K562 (cell line): ENCODE data around the gene ZCCHC14. TPM values are rescaled to one million over a fixed set of nuclear protein-coding genes. Genes with fewer than 3 reads are reported as not detected.

Source experiments
- ATAC-seq: fragments of 200-7000 bp; cut with Tn5 transposase; 3 replicates; pipeline ENCODE4 v1.9.1; 2020; ENCODE audit warnings: moderate library complexity
- BruUV-seq: library from RNA; stranded (reverse); fragments of 400-500 nt; replicated peaks from 2 replicates; lab custom pipeline; 2021; lab: Mats Ljungman, UMichigan
- CTCF ChIA-PET: fragments of 300-600 bp; formaldehyde crosslinking; extraction: SDS; loops from one replicate; lab custom pipeline; 2021; ENCODE audit warnings: low intra/inter-chr PET ratio; lab: Yijun Ruan, JAX
- POLR2A ChIA-PET: fragments of 300-600, 350-650 bp; sonication (Branson Sonifier 250); formaldehyde crosslinking; extraction: SDS; loops from one replicate; lab custom pipeline; 2021; ENCODE audit warnings: antibody characterized with exemption, inconsistent platforms; lab: Yijun Ruan, JAX
- DNase-seq, 4 experiments: peaks; one replicate each; pipeline versions ENCODE4 v3.0.0 to v3.0.0-alpha.2; 2011 to 2018; ENCODE audit warnings: low spot score in 3 of 4, mixed read lengths in 3 of 4; ENCODE audit errors: extremely low read depth in 1 of 4
- FAIRE-seq: peaks from 2 replicates; lab custom pipeline; 2011; peaks lifted over from hg19 to GRCh38; lab: Jason Lieb, UNC
- H2AFZ ChIP-seq: 2 replicates; pipeline ENCODE4 v1.6.0; 2011; ENCODE audit warnings: low read depth, low read length, control low read depth, inconsistent platforms
- H3K27ac ChIP-seq: fragments of 200-600 bp; 3 replicates; pipeline ENCODE4 v1.8.0; 2011; ENCODE audit warnings: low read depth, mild to moderate bottlenecking, control low read depth, inconsistent platforms, low read length, moderate library complexity, mixed read lengths; ENCODE audit errors: extremely low read depth
- H3K27me3 ChIP-seq, 2 experiments: fragments of 300-600 bp in 1 of 2; 2 replicates in 1 of 2; 3 replicates in 1 of 2; pipeline versions ENCODE4 v1.6.0 to v1.8.0; 2011; ENCODE audit warnings: inconsistent platforms in 2 of 2, low read length in 2 of 2, mild to moderate bottlenecking in 1 of 2, mixed read lengths in 1 of 2, moderate library complexity in 1 of 2; ENCODE audit not compliant: control insufficient read depth in 2 of 2, insufficient read depth in 2 of 2
- H3K36me3 ChIP-seq: fragments of 300-600 bp; 3 replicates; pipeline ENCODE4 v1.8.0; 2011; ENCODE audit warnings: mild to moderate bottlenecking, low read length, inconsistent platforms; ENCODE audit not compliant: control insufficient read depth, insufficient read depth
- H3K4me1 ChIP-seq, 2 experiments: fragments of 200-600 bp in 1 of 2; replicated peaks in 1 of 2; 2 replicates in 1 of 2; 3 replicates in 1 of 2; pipeline versions ENCODE4 v1.5.1 to v1.8.0; 2011; ENCODE audit warnings: inconsistent platforms in 2 of 2, low read length in 2 of 2, mild to moderate bottlenecking in 1 of 2, mixed read lengths in 1 of 2, moderate library complexity in 1 of 2; ENCODE audit not compliant: control insufficient read depth in 2 of 2, insufficient read depth in 2 of 2
- H3K4me2 ChIP-seq: 2 replicates; pipeline ENCODE4 v1.6.1; 2011; ENCODE audit warnings: low read length, control low read depth, inconsistent platforms, mixed read lengths; ENCODE audit not compliant: insufficient read depth
- H3K4me3 ChIP-seq: fragments of 200-600 bp; sonication (generic), shearing (Covaris generic); 2 replicates; pipeline ENCODE4 v1.5.1; 2016; ENCODE audit warnings: control low read depth, inconsistent platforms
- H3K79me2 ChIP-seq: fragments of 200-600 bp; 3 replicates; pipeline ENCODE4 v1.8.0; 2011; ENCODE audit warnings: low read length, inconsistent platforms; ENCODE audit not compliant: control insufficient read depth, insufficient read depth
- H3K9ac ChIP-seq, 2 experiments: 2 replicates each; pipeline versions ENCODE4 v1.6.0 to v1.6.1; 2011; ENCODE audit warnings: low read depth in 2 of 2, low read length in 2 of 2, control low read depth in 1 of 2, inconsistent platforms in 1 of 2, mild to moderate bottlenecking in 1 of 2, mixed read lengths in 1 of 2; ENCODE audit not compliant: insufficient read depth in 1 of 2
- H3K9me1 ChIP-seq: one replicate; pipeline ENCODE4 v1.6.0; 2011; ENCODE audit warnings: inconsistent platforms, mild to moderate bottlenecking, low read length, moderate library complexity; ENCODE audit not compliant: control insufficient read depth, insufficient read depth
- H3K9me3 ChIP-seq: replicated peaks from 2 replicates; pipeline ENCODE4 v1.5.1; 2011; ENCODE audit warnings: low read depth, low read length, inconsistent platforms; ENCODE audit not compliant: control insufficient read depth, insufficient read depth
- H4K20me1 ChIP-seq: replicated peaks from 2 replicates; pipeline ENCODE4 v1.6.1; 2011; ENCODE audit warnings: low read length, inconsistent platforms, mixed read lengths; ENCODE audit not compliant: control insufficient read depth, insufficient read depth
- BHLHE40 ChIP-seq: IDR thresholded peaks from 2 replicates; pipeline ENCODE4 v1.6.1; 2011; ENCODE audit warnings: low read length, improper control_type of control experiment
- HCFC1 ChIP-seq: IDR thresholded peaks from 2 replicates; pipeline ENCODE4 v1.6.1; 2012; ENCODE audit warnings: low read depth, low read length, improper control_type of control experiment
- HIVEP1 ChIP-seq: fragments of 250-450 bp; sonication (Bioruptor Pico); IDR thresholded peaks from 2 replicates; pipeline ENCODE4 v1.4.0; 2020; ENCODE audit warnings: mild to moderate bottlenecking
- HNRNPUL1 ChIP-seq: fragments of 200-400 bp; formaldehyde crosslinking; IDR thresholded peaks from 2 replicates; pipeline ENCODE4 v1.6.1; 2017; ENCODE audit warnings: low read length
- KLF16 ChIP-seq: IDR thresholded peaks from 2 replicates; pipeline ENCODE4 v1.6.1; 2016; ENCODE audit warnings: antibody characterized with exemption
- MTF1 ChIP-seq: fragments of 250-450 bp; sonication (Bioruptor Pico); IDR thresholded peaks from 2 replicates; pipeline ENCODE4 v1.9.0; 2021; ENCODE audit warnings: moderate library complexity, mild to moderate bottlenecking, inconsistent platforms, borderline replicate concordance
- NR4A1 ChIP-seq, 2 experiments: fragments of 250-450 bp in 1 of 2; fragments of 450-650 bp in 1 of 2; sonication (Bioruptor Pico) in 1 of 2; IDR thresholded peaks; 2 replicates each; pipeline versions ENCODE4 v1.4.0 to v1.6.1; 2016 to 2020; ENCODE audit warnings: mild to moderate bottlenecking in 2 of 2, missing compliant biosample characterization in 1 of 2, missing genetic modification characterization in 1 of 2, moderate library complexity in 1 of 2
- PHB ChIP-seq: fragments of 250-450 bp; sonication (Bioruptor Pico); IDR thresholded peaks from 2 replicates; pipeline ENCODE4 v1.5.0; 2021
- RBM34 ChIP-seq: fragments of 200-400 bp; formaldehyde crosslinking; IDR thresholded peaks from 2 replicates; pipeline ENCODE4 v1.6.1; 2018; ENCODE audit warnings: low read length, borderline replicate concordance; ENCODE audit not compliant: insufficient read depth
- SAP30 ChIP-seq: fragments of 200-600 bp; sonication (generic); IDR thresholded peaks from 2 replicates; pipeline ENCODE4 v1.6.1; 2012; ENCODE audit warnings: borderline replicate concordance, low read depth, mild to moderate bottlenecking, moderate library complexity, low read length, control low read depth, inconsistent platforms; ENCODE audit not compliant: insufficient read depth, poor library complexity, severe bottlenecking
- THRAP3 ChIP-seq: fragments of 450-650 bp; IDR thresholded peaks from 2 replicates; pipeline ENCODE4 v1.6.1; 2016; ENCODE audit warnings: mild to moderate bottlenecking, inconsistent platforms, borderline replicate concordance
- WGBS: fragments of 100-300 bp; shearing (Covaris generic); methylation state at CpG from one replicate; pipeline ENCODE4 v1.1.6; 2016; ENCODE audit warnings: low coverage, mixed read lengths; ENCODE audit not compliant: insufficient coverage; ENCODE audit errors: missing lambda C conversion rate; 5-methylcytosine and 5-hydroxymethylcytosine counted together
- in situ Hi-C: fragments of 300-500 bp; cut with MboI; formaldehyde crosslinking; loops from 4 replicates; pipeline ENCODE4 v1.15.0; 2018; ENCODE audit warnings: inconsistent platforms, mixed read lengths
- intact Hi-C: fragments of 100-400 bp; cut with micrococcal nuclease; formaldehyde crosslinking; loops from 2 replicates; pipeline ENCODE4 v1.14.2; 2022
- polyA plus RNA-seq, 8 experiments: library from polyadenylated mRNA; depleted of rRNA in 4 of 8; stranded (reverse) in 5 of 8; unstranded in 3 of 8; fragments of >200 nt; fragmentation: Nextera tagmentation in 2 of 8; fragmentation: Illumina TruSeq in 1 of 8; extraction: Ambion mirVana in 2 of 8; extraction: Trizol in 1 of 8; gene quantifications; 2 replicates each; pipeline versions ENCODE4 v1.2.1 to v1.2.3, GENCODE V29; 2011 to 2014; ENCODE audit warnings: inconsistent platforms in 1 of 8, missing spikeins in 1 of 8
- total RNA-seq, 7 experiments: library from RNA; depleted of rRNA in 6 of 7; stranded (reverse); fragments of >200 nt in 6 of 7; fragmentation: Illumina TruSeq in 2 of 7; extraction: Trizol in 2 of 7; gene quantifications; 2 replicates each; pipeline versions ENCODE4 v1.2.1 to v1.2.3, GENCODE V29; 2011 to 2021; ENCODE audit warnings: low replicate concordance in 1 of 7
- TF ChIP-seq, protein P1 (sequence below), 2 experiments: fragments of 250-450 bp in 1 of 2; fragments of 450-650 bp in 1 of 2; sonication (Bioruptor Pico) in 1 of 2; IDR thresholded peaks; 2 replicates each; pipeline versions ENCODE4 v1.6.1 to v1.8.0; 2016 to 2021; ENCODE audit warnings: mild to moderate bottlenecking in 2 of 2, moderate library complexity in 2 of 2, missing compliant biosample characterization in 1 of 2, missing genetic modification characterization in 1 of 2
- TF ChIP-seq, protein P2 (sequence below), 2 experiments: IDR thresholded peaks; 2 replicates each; pipeline ENCODE4 v1.6.1; 2012; ENCODE audit warnings: improper control_type of control experiment in 2 of 2, low read depth in 2 of 2, low read length in 2 of 2, borderline replicate concordance in 1 of 2
- TF ChIP-seq, protein P3 (sequence below): fragments of 450-650 bp; IDR thresholded peaks from 2 replicates; pipeline ENCODE4 v1.6.1; 2016; ENCODE audit warnings: missing biosample characterization, missing genetic modification characterization

Gene ZCCHC14
- total and polyA plus RNA-seq, 9 of the 15 experiments (the other 6 are each of a cell fraction or from before 2014, with no cell fraction given): 1.5 to 12.4 (median 2.9) TPM

- H3K9me1 ChIP-seq: no peaks in the 10 kb centered on the region
- no peaks in the 10 kb centered on the region for H3K36me3 ChIP-seq
- H3K4me1 ChIP-seq: peaks cover 0 to 7% of the 10 kb centered on the region in 2 experiments; a peak in 1 of 5 replicates
- H4K20me1 ChIP-seq: 0 out of 2 replicates have a peak, but pooled peaks cover 3% of the 10 kb centered on the region
- POLR2A ChIA-PET: interaction anchor here (0.8 kb wide), 1 partner anchor 11 kb away, joined by 3 read pairs; no protein-coding TSS in a partner anchor
- intact Hi-C loops: no loop called here
- 0 out of 2 replicates have a peak, but pooled peaks cover 1% of the 10 kb centered on the region for H3K9me3 ChIP-seq
- no peak for ATAC-seq
- WGBS: 1% methylated on average over 9 of the region's 10 CpGs
- no peak overlapping the region for H3K27ac ChIP-seq
- in situ Hi-C loops: no loop called here
- H3K4me2 ChIP-seq: no peak overlapping the region
- CTCF ChIA-PET: no interaction called here
- H3K79me2 ChIP-seq: no peaks in the 10 kb centered on the region
- H3K27me3 ChIP-seq: peaks cover 53 to 82% of the 10 kb centered on the region in 2 experiments
- DNase-seq: no peak
- no peak for FAIRE-seq
- H2AFZ ChIP-seq: no peak overlapping the region
- TF ChIP-seq NR4A1 (CRISPR knock-in tag; IDR thresholded peaks at IDR 0.05): no peak
- TF ChIP-seq NR4A1 (tag; IDR thresholded peaks at IDR 0.05): no peak
- no peak for TF ChIP-seq PHB (CRISPR knock-in tag)
- TF ChIP-seq, protein P1, sequence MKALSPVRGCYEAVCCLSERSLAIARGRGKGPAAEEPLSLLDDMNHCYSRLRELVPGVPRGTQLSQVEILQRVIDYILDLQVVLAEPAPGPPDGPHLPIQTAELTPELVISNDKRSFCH (CRISPR knock-in tag; IDR thresholded peaks at IDR 0.05): no peak
- TF ChIP-seq, protein P1 (tag; IDR thresholded peaks at IDR 0.05): no peak
- no peak for TF ChIP-seq RBM34
- TF ChIP-seq THRAP3: no peak
- TF ChIP-seq KLF16: no peak
- TF ChIP-seq, protein P2, sequence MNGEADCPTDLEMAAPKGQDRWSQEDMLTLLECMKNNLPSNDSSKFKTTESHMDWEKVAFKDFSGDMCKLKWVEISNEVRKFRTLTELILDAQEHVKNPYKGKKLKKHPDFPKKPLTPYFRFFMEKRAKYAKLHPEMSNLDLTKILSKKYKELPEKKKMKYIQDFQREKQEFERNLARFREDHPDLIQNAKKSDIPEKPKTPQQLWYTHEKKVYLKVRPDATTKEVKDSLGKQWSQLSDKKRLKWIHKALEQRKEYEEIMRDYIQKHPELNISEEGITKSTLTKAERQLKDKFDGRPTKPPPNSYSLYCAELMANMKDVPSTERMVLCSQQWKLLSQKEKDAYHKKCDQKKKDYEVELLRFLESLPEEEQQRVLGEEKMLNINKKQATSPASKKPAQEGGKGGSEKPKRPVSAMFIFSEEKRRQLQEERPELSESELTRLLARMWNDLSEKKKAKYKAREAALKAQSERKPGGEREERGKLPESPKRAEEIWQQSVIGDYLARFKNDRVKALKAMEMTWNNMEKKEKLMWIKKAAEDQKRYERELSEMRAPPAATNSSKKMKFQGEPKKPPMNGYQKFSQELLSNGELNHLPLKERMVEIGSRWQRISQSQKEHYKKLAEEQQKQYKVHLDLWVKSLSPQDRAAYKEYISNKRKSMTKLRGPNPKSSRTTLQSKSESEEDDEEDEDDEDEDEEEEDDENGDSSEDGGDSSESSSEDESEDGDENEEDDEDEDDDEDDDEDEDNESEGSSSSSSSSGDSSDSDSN (IDR thresholded peaks at IDR 0.05; ENCODE audit: borderline replicate concordance in 1 of 2, low read depth in 2 of 2, low read length in 2 of 2): no peak
- TF ChIP-seq HCFC1: no peak
- no peak for TF ChIP-seq MTF1 (CRISPR knock-in tag)
- TF ChIP-seq, protein P3, sequence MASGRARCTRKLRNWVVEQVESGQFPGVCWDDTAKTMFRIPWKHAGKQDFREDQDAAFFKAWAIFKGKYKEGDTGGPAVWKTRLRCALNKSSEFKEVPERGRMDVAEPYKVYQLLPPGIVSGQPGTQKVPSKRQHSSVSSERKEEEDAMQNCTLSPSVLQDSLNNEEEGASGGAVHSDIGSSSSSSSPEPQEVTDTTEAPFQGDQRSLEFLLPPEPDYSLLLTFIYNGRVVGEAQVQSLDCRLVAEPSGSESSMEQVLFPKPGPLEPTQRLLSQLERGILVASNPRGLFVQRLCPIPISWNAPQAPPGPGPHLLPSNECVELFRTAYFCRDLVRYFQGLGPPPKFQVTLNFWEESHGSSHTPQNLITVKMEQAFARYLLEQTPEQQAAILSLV (tag): no peak
- no peak for TF ChIP-seq HIVEP1
- no peak for TF ChIP-seq SAP30
- TF ChIP-seq HNRNPUL1: no peak
- TF ChIP-seq BHLHE40: no peak
- H3K4me3 ChIP-seq: no peak overlapping the region
- no peak overlapping the region for H3K9ac ChIP-seq
- no TSS peak for BruUV-seq
These were observed 43.9 kb upstream of the ZCCHC14 start for GRCh38 chr16:87536795-87537142.
